ENCODE measurements around the gene LMCD1.

GRCh38 chr3:8485943-8486342 lies 15.7 kb upstream of the LMCD1 start:
- TF ChIP-seq, protein P1, sequence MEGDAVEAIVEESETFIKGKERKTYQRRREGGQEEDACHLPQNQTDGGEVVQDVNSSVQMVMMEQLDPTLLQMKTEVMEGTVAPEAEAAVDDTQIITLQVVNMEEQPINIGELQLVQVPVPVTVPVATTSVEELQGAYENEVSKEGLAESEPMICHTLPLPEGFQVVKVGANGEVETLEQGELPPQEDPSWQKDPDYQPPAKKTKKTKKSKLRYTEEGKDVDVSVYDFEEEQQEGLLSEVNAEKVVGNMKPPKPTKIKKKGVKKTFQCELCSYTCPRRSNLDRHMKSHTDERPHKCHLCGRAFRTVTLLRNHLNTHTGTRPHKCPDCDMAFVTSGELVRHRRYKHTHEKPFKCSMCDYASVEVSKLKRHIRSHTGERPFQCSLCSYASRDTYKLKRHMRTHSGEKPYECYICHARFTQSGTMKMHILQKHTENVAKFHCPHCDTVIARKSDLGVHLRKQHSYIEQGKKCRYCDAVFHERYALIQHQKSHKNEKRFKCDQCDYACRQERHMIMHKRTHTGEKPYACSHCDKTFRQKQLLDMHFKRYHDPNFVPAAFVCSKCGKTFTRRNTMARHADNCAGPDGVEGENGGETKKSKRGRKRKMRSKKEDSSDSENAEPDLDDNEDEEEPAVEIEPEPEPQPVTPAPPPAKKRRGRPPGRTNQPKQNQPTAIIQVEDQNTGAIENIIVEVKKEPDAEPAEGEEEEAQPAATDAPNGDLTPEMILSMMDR (IDR thresholded peaks at IDR 0.05; ENCODE audit: borderline replicate concordance, extremely low read depth, low read length, poor library complexity, severe bottlenecking) = no peak
- no peak for TF ChIP-seq EZH2 (IDR thresholded peaks at IDR 0.05; ENCODE audit: borderline replicate concordance, low read depth, low read length, severe bottlenecking)
